Measurements from ENCODE around the gene PTPRO. TPM values are rescaled to one million over a fixed set of nuclear protein-coding genes. Genes with fewer than 3 reads are reported as not detected.

Gene PTPRO
- total RNA-seq, 1 donor from 2014 or later = 0.94 TPM

- intact Hi-C loops (cut with micrococcal nuclease) = loop anchor here (10.0 kb wide), 2 partner anchors 49 to 309 kb away; no protein-coding TSS in a partner anchor
- no peak for ATAC-seq
- no peak for DNase-seq
Measured at GRCh38 chr12:15583804-15584203, 261.5 kb downstream of the PTPRO start.

DNA sequence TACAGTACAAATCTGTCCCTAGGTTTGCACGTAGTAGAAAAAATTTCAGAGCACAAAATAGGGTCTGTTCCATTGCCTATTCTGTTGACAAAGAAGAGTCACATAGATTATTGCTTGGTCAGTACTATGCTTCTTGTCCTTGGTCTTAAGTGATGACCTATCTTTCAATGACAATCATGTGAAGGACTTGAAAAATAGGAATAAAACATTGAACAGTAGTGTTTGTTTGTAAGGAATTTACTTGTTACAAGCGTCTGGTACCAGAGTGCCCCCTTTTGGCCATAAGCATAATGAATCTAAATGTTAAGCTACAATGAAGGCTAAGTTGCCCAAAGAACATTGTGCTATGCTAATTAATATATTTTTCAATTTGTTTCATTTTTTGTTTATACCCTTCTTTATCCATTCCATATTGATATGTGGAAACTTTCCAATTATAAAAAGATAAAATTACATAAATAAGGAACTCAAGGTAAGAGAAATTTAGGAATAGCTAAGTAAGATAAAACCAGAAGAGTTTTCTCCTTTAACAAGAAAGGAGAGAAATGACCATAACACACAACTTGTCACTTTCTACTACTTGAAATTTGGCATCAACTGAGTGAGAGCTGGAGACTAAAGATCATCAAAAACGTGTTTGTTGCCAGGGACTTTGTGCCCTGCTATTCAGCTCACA lies 262.2 kb downstream of the PTPRO start:
- intact Hi-C loops (cut with micrococcal nuclease) = loop anchor here (10.0 kb wide), 2 partner anchors 50 to 310 kb away; no protein-coding TSS in a partner anchor
- ATAC-seq (peak; percentile 21), DNase-seq (no peak)

DNA sequence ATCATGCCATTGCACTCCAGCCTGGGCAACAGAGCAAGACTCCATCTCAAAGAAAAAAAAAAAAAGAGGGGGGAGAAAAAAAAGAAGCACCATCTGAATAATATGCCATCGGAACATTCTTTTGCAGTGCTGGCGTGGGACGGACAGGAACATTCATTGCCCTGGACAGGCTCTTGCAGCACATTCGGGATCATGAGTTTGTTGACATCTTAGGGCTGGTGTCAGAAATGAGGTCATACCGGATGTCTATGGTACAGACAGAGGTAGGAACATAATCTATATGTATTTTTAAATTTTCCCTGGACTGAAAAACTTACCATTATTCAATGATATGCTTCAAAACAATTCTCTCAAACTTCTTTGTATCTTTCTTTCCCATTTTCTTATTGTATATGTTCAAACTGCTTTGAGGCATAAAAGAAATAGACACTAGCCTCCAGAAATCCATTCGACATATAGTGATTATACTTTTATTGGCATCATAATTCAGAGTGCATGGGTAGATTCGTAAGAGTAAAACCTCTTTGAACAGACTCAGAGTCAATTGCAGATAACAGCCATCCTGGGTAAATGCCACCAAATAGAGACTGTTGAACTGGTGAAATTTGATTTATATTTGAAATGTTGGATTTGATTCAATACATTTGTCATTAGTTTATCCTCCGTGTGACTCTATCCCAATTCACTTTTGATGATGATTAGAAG lies 267.2 kb downstream of the PTPRO start:
- intact Hi-C loops (cut with micrococcal nuclease) = loop anchor here (2.0 to 10.0 kb wide), 3 partner anchors 55 to 315 kb away; no protein-coding TSS in a partner anchor
- ATAC-seq (no peak), DNase-seq (no peak)

DNA sequence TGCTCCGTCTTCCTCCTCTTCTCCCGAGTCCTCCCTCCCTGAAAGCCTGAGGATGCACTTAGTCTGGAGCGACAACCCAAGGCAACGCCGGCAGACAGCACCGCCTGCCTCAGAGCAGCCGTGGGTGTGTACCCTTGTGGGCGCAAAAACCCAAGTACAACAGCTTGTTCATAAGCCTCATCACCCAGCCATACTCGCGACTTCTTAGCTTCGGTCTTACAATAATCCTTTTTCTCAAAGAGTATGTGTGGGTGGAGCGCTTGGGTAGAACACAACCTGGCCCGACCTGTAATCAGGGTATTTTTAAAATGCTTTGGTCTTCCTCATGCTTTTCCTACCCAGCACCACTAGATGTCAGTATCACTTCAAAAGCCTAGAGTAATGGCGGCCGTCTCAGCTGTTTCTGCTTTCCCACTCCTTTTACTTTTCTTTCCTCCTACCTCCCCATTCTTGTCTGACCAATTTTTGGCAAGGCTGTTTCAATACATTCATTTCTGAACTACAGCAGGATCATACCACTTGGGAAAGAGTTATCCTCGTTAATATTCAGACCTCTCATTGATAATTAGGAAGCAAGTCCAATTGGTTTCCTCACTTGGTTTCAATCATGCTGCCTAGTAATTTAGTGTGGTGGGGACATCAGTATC lies 268.0 kb downstream of the PTPRO start:
- DNase-seq = peak; percentile 40
- intact Hi-C loops (cut with micrococcal nuclease) = loop anchor here (2.0 kb wide), 1 partner anchor 266 kb away; no protein-coding TSS in a partner anchor
- peak; percentile 89 for ATAC-seq

DNA sequence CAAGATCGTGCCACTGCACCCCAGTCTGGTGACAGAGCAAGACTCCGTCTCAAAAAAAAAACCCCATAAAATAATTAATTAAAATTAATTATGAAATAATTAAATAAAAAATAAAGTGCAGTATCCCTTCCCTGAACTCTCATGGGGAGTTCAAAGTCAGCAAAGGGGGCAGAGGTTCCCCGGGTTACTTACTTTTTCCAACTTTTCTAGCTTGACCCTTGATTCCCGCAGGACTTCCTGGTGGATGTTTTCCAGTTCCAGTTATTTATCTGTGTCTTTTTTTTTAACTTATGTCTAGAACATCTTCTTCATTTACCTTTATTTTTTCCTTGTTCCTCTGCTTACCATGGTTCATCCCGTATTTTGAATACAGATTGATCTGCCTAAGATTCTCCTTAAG lies 269.5 kb downstream of the PTPRO start:
- ATAC-seq (peak; percentile 34), DNase-seq (no peak)
- intact Hi-C loops (cut with micrococcal nuclease) = loop anchor here (2.0 kb wide), 1 partner anchor 265 kb away; no protein-coding TSS in a partner anchor

- no peak for ATAC-seq
- intact Hi-C loops (cut with micrococcal nuclease) = no loop called here
Measured at GRCh38 chr12:15592934-15593333, 270.6 kb downstream of the PTPRO start.

GRCh38 chr12:15596174-15596573 lies 273.9 kb downstream of the PTPRO start:
- intact Hi-C loops (cut with micrococcal nuclease) = no loop called here
- ATAC-seq (peak; percentile 21), DNase-seq (no peak)

More at GRCh38 chr12:15592934-15593333, 270.6 kb downstream of the PTPRO start:
- no peak for DNase-seq

DNA sequence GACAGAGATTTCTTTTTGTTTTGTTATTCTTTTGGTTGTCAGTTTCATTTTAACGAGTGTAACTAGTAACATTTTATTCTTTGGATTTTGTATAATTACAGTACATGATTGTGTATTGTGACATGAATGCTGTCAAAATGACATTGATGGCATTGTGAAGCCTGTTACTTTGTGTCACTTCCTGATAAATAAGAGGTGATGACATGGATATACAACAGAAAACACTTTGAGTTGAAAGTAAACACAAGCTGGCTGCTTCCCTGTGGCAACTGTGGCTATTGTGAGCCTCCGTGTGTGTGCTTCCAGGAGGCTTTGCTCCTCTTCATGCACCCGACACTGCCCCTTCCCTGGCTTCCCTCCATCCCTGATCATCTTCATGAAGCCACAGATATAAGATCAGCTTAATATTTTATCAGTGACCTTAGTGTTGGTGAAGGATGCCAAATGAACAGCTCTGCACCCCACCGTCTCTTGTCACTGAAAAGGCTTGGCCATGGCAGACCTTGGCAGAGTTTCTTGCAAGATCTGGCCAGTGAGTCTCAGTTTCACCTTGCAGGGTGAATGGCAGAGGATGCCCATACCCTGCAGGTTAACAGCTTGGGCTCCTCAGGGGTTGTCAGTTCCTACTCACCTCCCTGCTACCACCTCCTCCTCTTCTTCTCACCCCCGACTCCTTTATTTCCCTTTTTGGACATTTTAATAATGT lies 275.0 kb downstream of the PTPRO start:
- intact Hi-C loops (cut with micrococcal nuclease) = no loop called here
- DNase-seq (no peak), ATAC-seq (no peak)

DNA sequence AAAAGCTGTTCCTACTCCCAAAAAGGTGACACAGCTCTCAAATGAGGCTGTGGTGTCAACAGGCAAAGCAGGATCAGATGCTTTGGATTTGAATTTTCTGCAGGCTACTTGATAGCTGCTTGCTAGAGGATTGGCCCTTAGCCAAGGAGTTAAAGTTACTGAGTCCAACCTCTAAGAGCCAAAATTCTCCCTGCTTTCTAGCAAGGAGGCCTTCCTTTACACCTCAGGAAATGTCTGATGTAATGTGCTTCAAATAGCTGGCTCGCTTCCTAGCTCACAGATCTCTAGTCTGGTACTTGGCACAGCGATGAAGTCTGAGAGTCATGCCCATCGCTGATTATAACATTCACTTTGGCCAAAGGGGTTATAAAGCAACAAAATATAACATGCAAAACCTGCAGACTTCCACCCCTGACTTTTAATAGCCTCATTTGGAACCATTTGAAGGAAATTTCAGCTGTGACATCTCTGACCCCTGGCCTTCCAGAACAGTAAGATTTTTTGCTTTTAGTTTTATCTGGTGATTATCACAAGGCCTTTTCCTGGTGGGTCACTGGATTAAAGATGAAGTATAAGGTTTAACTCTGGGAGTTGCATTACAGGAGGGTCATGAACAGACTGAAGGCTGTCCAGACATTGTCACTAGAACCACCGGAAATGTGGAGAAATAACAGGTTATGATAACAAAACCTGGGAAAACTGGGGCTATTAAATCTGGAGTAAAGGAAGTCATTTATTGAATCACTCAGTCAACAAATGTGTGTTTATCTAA lies 277.1 kb downstream of the PTPRO start:
- intact Hi-C loops (cut with micrococcal nuclease) = no loop called here
- peak; percentile 92 for ATAC-seq
- no peak for DNase-seq

- intact Hi-C loops (cut with micrococcal nuclease) = no loop called here
- DNase-seq = no peak
- ATAC-seq = no peak
Measured at GRCh38 chr12:15600223-15600935, 278.1 kb downstream of the PTPRO start.

GRCh38 chr12:15601210-15601800 lies 279.0 kb downstream of the PTPRO start:
- ATAC-seq (no peak), DNase-seq (no peak)
- intact Hi-C loops (cut with micrococcal nuclease) = no loop called here

- ATAC-seq = no peak
- intact Hi-C loops (cut with micrococcal nuclease) = no loop called here
- DNase-seq = no peak
Measured at GRCh38 chr12:15602051-15602672, 279.9 kb downstream of the PTPRO start.

- ATAC-seq (no peak), DNase-seq (no peak)
- intact Hi-C loops (cut with micrococcal nuclease) = no loop called here
Measured at GRCh38 chr12:15603474-15604085, 281.3 kb downstream of the PTPRO start.

- no peak for ATAC-seq
Measured at GRCh38 chr12:15605881-15606590, 283.7 kb downstream of the PTPRO start.

GRCh38 chr12:15608406-15608805 lies 286.1 kb downstream of the PTPRO start:
- no peak for ATAC-seq
- no peak for DNase-seq
- intact Hi-C loops (cut with micrococcal nuclease) = no loop called here

More at GRCh38 chr12:15605881-15606590, 283.7 kb downstream of the PTPRO start:
- no peak for DNase-seq
- intact Hi-C loops (cut with micrococcal nuclease) = no loop called here

DNA sequence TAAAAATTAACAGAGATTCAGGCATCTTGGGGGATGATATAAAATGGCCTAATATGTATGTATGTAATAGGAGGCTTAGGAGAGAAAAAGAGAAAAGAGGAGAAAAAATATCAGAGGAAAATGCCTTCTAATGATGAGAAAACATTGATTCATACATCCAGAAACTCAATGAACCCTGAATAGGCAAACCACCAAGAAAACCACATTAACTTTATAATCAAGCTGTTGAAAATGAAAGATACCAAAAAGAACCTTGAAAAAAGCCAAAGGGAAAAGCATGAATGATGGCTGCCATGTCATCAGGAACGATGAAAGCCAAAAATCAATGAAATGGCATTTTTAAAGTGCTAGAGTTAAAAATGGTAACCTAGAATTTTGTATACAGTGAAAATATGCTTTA lies 286.6 kb downstream of the PTPRO start:
- DNase-seq = no peak
- intact Hi-C loops (cut with micrococcal nuclease) = no loop called here
- ATAC-seq = no peak
